ENCODE results near the gene HSPBP1.

HSPBP1 gene

GRCh38 chr19:55284405-55285058, 4.6 kb upstream of the HSPBP1 start:
- TF ChIP-seq CTCF (IDR thresholded peaks at IDR 0.05; ENCODE audit: low read depth, low read length) = no peak
- peak overlapping the region; percentile 49 for H3K4me3 ChIP-seq (ENCODE audit: low read depth, low read length)
- DNase-seq (ENCODE audit: low read depth, low spot score) = no peak
- in situ Hi-C loops (cut with HindIII; ENCODE audit: low sequenced_read_pairs) = no loop called here

- no peak for TF ChIP-seq CTCF (IDR thresholded peaks at IDR 0.05; ENCODE audit: low read depth, low read length)
- peak; percentile 51 for DNase-seq (ENCODE audit: low read depth, low spot score)
- in situ Hi-C loops (cut with HindIII; ENCODE audit: low sequenced_read_pairs) = no loop called here
- peak within 1 kb of the TSS; percentile 49 for H3K4me3 ChIP-seq (ENCODE audit: low read depth, low read length)
These were observed 3.9 kb upstream of the HSPBP1 start, which contains the start of gene BRSK1 for GRCh38 chr19:55283548-55284377. BRSK1 (plus strand) TSS chr19:55283997; CDS start chr19:55284443, 446 bp downstream.

GRCh38 chr19:55279340-55279739, 570 bp downstream of the HSPBP1 start:
- TF ChIP-seq CTCF (IDR thresholded peaks at IDR 0.05; ENCODE audit: low read depth, low read length) = no peak
- no peak for DNase-seq (ENCODE audit: low read depth, low spot score)
- in situ Hi-C loops (cut with HindIII; ENCODE audit: low sequenced_read_pairs) = no loop called here
- H3K4me3 ChIP-seq (ENCODE audit: low read depth, low read length) = peak overlapping the region; percentile 93

- no peak for DNase-seq (ENCODE audit: low read depth, low spot score)
- no peak for TF ChIP-seq CTCF (IDR thresholded peaks at IDR 0.05; ENCODE audit: low read depth, low read length)
- no peak overlapping the region for H3K4me3 ChIP-seq (ENCODE audit: low read depth, low read length)
- in situ Hi-C loops (cut with HindIII; ENCODE audit: low sequenced_read_pairs) = no loop called here
These were observed 1.3 kb downstream of the HSPBP1 start for GRCh38 chr19:55278391-55279135.

- in situ Hi-C loops (cut with HindIII; ENCODE audit: low sequenced_read_pairs) = no loop called here
- H3K4me3 ChIP-seq (ENCODE audit: low read depth, low read length) = no peak overlapping the region
- TF ChIP-seq CTCF (IDR thresholded peaks at IDR 0.05; ENCODE audit: low read depth, low read length) = no peak
- DNase-seq (ENCODE audit: low read depth, low spot score) = no peak
These were observed 2.4 kb downstream of the HSPBP1 start for GRCh38 chr19:55277494-55277893.

GRCh38 chr19:55276720-55277430, 3.0 kb downstream of the HSPBP1 start:
- TF ChIP-seq CTCF (IDR thresholded peaks at IDR 0.05; ENCODE audit: low read depth, low read length) = no peak
- H3K4me3 ChIP-seq (ENCODE audit: low read depth, low read length) = no peak overlapping the region
- in situ Hi-C loops (cut with HindIII; ENCODE audit: low sequenced_read_pairs) = no loop called here
- no peak for DNase-seq (ENCODE audit: low read depth, low spot score)
